Measurements from ENCODE around the gene PNMA8B.

- TF ChIP-seq CTCF (IDR thresholded peaks at IDR 0.05) (no peak), EP300 (IDR thresholded peaks at IDR 0.05) (no peak), POLR2AphosphoS5 (IDR thresholded peaks at IDR 0.05) (no peak)
These were observed 637 bp upstream of the PNMA8B start for GRCh38 chr19:46496304-46496703.
